HK-2 (cell line): ENCODE measurements around the gene UNC13C.
"Not testable (repeated sequence)": the region's sequence is repeated elsewhere in the genome, so short reads cannot be mapped to it uniquely, and the experiment has no call there.

Experiments used
- DNase-seq: peaks from one replicate; pipeline ENCODE4 v3.0.0-alpha.2; 2018; ENCODE audit not compliant: unreplicated experiment

UNC13C gene

DNA sequence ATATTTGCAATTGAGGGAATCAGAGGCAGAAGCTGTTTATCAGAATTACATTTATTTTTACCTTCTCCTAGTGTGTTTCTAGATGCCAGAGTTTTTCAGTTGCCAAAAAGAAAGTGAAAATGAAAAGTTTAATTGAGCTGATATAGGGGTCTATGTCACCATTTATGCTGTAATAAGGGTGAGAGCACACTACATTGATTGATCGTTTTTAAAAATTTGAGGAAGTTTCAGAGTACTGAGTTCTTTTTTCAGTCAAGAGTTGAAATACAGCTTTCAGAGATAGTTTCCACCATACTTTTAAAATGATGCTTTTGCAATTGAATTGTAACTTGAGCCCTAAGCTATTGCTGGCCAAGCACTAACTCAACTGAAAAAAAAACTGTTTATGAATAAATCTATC is 326.9 kb downstream of the UNC13C start:
- DNase-seq: no peak

DNA sequence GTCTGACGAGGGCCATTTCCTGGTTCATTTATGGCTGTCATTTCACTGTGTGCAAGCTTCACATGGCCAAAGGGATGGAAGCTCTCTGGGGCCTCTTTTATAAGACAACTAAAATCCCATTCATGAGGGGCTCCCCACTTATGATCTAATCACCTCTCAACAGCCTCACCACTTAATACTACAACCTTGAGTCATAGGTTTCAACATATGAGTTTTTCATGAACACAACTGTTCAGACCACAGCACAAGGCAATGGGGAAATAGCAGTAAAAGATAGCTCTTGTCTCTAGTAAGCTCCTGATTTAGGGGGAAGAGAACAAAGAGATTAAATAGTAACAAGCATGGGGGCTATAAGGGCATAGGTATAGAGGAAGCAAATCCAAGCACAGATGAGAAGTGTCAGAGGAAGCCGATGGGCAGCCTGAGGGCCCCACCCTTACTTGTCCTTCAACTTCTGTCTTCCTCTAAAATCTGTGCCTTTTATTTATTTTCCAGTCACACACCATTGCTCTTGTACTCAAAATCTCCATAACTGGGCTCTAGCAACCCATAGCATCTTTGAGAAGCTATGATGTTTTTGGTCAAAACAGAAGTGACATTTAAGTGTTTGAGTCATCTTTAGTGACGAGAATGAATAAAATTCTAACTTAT is 329.1 kb downstream of the UNC13C start:
- DNase-seq: no peak

DNA sequence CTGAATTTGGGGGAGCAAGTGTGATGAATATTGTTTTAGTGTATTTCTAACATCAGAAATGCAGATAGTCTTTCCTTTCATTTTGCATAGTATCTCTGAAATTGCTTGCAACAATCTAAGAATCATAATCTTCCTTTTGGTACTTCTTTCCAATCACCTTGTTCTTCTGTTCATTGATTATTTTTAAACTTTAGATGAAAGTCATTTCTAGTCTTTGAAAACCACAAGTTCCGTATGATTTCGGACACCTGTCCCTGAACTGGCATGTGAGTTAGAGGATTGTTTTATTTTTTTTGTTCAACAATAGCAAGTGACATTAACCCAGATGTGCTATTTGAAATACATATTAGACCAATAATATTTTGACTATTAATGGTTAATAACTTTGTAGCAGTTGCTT is 329.7 kb downstream of the UNC13C start:
- DNase-seq: no peak

DNA sequence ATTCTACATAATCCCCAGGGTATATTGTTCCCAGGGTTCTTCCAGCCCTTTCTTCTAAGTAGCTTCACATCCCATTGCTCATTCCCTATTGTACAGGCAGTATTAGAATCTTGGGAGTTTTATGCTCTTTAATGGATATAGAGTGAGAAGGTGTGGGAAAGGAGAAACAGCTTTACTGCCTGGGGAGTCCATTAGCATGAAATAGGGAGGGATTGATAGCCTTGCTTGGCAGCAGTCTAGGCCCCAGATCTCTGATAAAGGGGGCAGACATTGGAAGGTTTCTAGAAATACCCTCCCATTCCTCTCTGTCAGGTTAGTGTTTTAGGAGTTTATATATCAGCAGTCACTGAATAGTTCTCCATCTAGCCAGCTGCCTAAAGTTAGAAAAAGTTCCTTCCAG is 334.3 kb downstream of the UNC13C start:
- no peak for DNase-seq

DNA sequence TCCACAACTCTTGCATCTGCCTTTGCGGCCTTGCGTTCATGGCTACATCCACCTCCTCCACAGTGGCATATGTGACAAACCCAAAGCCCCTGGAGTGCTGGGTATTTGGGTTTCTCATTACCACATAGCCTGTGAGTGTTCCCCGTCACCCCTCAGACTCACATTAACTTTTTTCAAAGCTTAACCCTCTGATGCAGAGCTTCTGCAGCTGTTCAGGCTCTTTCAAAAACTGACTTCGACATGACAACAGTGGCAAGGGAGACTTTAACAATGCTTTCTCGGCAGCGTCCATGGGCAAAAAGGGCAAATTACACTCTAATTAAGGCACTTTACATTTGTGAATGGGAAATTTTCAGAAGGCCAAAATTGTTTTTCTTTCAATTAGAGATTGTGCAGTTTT is 343.2 kb downstream of the UNC13C start:
- DNase-seq: no peak

DNA sequence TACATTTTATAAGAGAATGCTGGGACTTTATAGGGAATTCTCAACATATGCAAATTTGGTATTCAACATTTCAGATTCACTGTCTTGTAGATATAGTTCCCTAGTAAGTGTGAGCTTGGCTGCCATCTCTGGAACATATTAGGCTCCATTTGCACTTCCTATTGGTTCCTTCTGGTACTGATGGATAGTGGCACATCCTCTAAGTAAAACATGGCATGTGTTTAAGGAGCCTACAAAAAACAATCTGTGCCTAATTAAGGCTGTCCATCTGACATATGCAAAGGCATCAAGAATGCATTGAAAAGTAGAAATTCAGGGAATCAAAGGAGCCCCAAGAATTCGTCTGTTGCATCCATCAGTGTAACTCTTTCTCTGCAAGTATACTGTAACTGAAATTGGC is 344.1 kb downstream of the UNC13C start:
- no peak for DNase-seq

DNA sequence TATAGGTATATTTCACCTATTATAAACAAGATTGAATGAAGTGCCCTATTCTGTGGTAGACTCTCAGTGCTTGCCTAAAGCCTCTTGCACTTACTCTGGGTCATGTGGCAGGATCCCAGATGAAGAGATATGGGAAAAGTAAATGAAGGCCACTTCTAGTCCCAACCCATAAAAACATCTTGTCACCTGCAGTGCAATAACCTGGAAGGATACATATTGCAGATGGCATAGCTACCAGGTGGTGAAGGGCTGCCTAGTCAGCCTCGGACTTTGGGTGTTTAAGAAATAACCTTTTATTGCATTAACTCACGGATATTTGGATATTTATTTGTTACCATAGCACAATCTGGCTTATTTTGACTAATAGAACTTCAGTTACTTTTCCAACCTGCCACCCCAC is 367.1 kb downstream of the UNC13C start:
- DNase-seq: no peak

DNA sequence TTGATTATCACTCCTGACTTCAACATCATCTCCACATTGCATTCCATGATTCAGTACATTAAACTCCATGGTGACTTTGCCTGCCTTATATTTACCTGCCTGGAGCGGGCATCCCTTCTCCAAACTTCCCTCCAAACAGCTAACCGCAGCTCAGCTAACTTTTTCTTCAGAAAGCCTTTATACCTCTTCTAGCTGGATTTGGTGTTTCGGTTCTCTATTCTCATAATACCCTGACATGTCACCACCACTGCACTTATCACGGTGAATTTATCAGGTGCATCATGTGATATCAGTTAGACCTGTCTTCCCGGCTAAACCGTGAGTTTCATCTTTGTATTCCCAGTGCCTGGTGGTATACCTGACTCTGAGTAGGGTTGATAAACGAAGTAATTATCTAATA is 367.6 kb downstream of the UNC13C start:
- DNase-seq: no peak

DNA sequence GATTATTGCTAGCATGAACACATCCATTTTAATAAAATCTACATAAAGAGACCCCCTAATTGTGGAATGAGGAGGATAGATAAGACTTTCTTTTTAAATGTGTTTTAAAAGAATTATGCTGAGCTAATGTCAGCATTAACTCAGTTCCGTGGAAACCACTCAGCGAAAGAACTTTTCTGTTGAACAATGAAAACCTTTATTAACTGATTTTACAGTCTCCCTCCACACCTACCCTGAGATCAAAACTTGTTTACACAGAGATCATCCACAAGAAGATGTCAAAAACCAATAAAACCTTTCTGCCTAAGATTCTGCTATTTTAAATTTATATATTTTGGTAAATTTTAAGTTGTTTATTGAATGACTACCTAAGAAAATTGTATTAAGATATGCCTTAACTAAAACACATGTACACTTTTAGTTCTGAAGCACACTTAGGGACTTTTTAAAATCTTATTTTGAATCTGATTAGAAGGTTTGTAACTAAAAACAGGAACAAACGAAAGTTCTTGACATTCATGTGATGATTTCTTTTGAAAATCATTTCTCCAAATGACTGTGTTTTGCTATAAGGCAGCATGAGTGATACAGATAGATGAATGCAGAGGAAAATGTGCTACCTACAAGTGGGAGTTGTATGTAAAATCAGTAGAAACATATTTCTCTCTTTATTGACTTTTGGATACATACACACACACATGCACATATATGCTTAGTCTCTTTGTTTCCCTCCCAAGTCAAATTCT is 369.0 kb downstream of the UNC13C start:
- no peak for DNase-seq

DNA sequence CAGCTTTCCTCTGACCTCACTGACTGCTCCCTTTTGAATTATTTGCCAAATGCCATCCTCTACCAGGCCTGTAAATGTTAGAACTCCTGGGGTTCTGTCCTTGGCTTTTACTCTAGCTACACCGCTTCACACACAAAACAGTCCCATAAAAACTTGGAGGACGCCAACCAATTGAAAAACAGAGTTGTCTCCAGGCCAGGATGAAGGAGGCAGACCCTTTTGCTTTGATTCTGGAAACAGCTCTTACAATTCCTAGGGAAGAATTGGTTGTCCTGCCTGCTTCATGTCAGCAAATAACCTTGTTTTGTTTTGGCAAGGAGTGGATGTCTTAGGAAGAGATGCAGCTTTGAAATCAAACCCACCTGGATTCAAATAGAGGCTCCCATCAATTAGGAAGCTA is 375.5 kb downstream of the UNC13C start:
- DNase-seq: no peak

DNA sequence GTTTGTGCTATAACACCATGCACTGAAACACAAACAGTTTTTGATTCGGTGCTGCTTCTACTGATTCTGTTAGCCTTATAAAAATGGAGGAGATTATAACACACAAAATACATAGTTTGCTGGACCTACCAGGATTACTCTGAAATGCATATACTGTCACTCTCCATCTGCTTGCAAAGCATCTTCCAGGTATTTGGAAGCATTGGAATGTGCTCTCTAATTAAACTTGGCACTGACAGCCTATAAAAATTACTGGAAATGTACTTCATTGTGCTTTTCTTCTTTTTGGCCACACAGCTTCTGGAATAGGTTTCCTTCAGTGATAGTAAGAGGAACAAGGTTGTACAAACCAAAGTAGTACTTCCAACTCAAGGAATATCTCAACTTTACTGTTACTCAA is 376.1 kb downstream of the UNC13C start:
- no peak for DNase-seq

DNA sequence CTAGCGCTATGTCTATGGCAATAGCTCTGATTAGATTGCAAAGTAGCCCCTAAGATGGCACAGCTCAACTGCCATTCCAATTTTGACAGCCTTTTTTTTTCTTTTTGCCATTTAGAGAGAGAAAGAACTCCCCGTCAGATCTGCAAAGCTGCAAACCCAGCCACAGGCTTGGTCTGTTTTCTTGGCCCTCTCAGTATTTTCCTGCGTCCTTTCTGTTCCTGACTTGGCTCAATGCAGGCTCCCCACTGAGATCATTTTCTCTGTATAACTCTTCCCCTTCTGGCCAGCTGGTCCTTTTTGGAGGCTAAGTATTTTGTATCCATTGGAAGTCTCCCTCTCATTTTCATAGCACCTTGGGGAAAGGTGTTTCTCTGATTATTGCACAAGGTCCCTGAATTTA is 386.7 kb downstream of the UNC13C start:
- DNase-seq: no peak

DNA sequence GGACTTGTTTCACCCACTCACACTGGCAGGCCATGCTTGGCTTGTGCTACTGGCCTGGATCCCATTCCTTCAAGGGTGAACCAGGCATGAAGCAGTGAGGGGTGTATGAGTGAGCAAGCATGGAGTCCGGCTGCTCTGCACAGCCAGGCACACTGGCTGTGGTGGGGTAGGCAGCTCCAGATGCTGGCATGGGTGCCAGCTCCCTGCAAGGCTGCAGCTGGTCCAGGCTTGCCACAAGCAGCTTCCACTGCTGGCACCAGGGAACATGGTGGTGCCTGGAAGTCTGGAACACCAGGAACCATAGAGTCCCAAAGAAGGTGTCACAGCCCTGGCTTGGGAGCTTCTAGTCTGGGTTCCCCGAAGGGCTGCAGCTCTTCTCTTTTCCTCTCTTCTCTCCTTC is 395.1 kb downstream of the UNC13C start:
- DNase-seq: no peak

DNA sequence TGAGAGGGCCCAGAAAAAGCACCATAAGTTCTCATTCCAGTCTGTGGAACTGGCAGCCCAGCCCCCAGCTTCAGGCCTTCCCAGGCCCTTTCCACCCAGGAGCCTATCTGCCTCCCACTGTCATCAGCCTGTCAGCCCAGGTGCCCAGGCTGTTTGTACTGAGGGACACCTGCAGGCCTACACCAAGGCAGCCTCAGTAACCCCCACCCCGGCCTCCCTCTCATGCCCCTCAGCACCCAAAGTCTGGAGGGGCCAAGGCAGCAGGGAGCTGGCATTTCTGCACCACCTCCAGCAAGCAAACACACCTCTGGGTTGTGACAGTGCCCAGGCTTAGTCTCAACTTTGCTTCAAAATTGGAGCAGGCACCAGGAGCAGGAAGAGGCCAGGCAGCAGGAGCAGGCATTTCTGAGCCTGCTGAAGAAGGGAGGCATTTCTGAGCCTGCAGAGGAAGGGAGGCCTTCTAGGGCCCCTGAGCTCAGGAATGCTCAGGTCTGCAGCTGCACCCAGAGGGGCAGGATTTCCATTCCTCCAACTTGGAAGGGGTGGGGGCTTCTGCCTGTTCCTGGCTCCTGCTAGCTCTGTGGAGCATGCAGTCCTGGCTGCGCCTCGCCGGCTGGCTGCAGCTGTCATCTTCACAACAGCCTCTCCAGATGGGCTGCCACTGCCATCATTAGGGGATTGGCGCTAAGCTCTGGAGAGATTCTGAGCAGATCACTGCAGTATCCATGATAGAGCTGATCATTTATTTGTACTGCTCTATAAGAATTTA is 396.1 kb downstream of the UNC13C start:
- DNase-seq: no peak

DNA sequence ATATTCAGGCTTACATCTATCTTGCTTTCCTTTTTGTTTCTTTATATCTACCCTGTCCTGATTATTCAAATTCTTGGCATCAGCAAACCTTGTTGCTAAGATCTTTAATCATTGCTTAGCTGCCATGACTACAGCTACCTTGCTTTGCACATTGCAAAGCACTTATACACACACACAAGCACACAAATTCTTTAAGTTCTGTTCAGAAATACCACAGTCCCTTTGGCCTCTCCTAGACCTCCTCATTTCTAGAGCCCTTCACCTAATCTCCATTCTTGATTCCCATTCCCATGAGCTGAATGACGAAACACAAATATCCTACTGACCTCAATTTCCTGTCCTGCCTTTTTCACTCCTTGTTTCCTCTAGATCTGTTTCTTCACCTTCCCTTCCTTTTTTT is 409.6 kb downstream of the UNC13C start:
- no peak for DNase-seq

DNA sequence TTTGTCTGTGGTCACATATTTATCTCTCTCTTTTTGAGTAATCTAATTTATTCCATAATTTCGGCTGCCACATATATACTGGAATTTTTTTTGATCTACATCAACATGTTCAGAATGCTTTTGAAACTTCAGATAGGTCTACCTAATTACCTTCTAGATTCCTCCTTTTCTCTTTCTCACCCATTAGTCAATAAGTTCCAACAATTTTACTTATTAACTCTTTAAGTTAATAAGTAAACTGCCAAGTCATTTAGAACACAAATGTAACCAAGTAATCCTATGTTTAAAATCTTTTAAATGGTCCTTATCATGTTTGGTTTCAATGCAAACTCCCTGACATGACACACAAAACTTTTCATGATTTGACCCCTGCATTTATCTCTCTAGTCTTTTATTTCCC is 410.5 kb downstream of the UNC13C start:
- DNase-seq: no peak

DNA sequence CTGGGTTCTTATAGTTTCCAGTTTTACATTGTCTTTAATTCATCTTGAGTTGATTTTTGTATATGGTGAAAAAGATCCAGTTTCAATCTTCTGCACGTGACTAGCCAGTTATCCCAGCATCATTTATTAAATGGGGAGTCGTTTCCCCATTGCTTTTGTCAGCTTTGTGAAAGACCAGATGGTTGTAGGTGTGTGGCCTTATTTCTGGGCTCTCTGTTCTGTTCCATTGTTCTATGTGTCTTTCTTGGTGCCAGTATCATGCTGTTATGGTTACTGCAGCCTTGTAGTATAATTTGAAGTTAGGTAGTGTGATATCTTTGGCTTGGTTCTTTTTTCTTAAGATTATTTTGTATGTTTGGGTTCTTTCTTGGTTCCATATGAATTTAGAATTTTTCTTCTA is 432.2 kb downstream of the UNC13C start:
- DNase-seq: no peak

DNA sequence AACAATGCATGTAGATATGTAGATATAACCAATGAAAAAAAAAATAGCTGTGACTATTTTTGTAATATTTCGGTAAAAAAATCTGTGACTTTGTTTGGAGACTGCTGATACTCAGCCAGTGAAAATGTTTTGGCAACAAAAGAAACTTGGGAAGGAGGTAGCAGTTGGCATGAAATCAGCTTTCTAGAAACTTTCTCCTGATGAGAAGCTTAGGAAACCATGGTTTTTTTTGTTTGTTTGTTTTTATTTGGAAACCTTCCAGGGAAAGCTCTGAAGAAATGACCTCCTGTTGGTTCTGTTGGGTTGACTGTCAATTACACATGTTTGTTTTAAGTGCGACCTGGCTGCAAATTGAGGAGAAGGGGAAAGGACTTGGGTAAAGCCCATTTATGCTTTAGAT is 445.9 kb downstream of the UNC13C start:
- DNase-seq: no peak

DNA sequence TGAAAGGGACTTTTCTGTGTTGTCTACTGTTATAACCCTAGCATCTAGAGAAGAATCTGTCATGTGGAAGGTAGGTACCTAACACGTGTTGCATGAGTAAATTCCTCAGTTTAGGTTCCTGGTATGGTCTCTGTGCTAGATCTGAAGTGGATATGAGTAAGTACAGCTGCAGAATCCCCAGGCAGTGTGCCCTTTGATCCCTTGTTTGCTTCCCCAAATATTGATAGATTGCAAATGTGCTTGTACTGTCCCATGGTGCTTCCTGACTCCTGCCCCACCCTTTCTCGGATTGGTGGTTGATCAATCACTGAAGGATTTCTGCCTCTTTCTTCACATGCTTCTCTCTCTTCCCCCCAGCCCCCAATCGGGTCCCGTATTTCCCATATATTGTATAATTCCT is 450.4 kb downstream of the UNC13C start:
- DNase-seq: no peak

DNA sequence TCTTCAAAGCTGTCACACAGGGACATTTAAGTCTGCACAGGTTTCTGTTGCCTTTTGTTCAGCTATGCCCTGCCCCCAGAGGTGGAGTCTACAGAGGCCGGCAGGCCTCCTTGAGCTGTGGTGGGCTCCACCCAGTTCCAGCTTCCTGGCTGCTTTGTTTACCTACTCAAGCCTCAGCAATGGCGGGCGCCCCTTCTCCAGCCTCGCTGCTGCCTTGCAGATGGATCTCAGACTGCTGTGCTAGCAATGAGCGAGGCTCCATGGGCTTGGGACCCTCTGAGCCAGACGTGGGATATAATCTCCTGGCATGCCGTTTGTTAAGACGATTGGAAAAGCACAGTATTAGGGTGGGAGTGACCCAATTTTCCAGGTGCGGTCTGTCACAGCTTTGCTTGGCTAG is 472.0 kb downstream of the UNC13C start:
- not testable (repeated sequence) for DNase-seq

DNA sequence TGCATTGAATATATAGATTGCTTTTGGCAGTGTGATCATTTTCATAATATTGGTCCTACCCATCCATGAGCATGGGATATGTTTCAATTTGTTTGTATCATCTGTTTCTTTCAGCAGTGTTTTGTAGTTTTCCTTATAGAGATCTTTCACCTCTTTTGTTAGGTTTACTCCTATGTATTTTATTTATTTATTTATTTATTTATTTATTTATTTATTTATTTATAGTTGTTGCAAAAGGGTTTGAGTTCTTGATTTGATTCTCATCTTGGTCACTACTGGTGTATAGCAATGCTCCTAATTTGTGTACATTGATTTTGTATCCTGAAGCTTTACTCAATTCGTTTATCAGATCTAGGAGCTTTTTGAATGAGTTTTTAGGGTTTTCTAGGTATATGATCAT is 478.2 kb downstream of the UNC13C start:
- DNase-seq: no peak

DNA sequence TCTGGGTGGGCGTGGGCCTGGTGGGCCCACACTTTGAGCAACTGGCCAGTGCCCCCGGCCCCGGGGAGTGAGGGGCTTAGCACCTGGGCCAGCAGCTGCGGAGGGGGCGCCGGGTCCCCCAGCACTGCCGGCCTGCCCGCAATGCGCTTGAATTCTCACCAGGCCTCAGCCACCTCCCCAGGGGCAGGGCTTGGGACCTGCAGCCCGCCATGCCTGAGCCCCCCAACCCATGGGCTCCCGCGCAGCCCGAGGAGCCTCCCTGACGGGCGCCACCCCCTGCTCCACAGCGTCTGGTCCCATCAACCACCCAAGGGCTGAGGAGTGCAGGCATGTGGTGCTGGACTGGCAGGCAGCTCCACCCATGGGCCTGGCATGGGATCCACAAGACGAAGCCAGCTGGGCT is 484.3 kb downstream of the UNC13C start:
- DNase-seq: no peak

DNA sequence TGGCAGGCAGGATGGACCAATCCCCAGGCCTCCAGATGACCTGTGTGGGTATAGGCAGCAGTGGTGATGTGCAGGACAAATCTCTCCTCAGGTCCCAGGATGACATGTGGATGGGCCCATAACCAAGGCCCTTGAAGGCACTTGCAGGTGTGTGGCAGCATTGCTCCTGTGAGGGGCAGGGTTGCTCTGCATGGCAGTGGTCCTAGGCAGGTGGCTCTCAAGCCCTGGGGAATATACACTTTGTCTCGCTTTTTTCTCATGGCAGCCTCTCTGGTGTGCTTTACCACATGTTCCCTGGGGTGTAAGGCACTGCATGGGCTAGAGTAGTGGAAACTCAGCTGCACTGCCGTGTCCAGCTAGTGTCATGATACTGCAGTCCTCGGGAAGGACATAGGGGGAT is 503.6 kb downstream of the UNC13C start:
- DNase-seq: no peak
